Measurements from ENCODE around the gene ATP1A2. TPM values are rescaled to one million over a fixed set of nuclear protein-coding genes. Genes with fewer than 3 reads are reported as not detected.

ATP1A2 gene
- total and polyA plus RNA-seq, 2 donors (not counting 3 experiments of a cell fraction or from before 2014, with no cell fraction given): not detected

DNA sequence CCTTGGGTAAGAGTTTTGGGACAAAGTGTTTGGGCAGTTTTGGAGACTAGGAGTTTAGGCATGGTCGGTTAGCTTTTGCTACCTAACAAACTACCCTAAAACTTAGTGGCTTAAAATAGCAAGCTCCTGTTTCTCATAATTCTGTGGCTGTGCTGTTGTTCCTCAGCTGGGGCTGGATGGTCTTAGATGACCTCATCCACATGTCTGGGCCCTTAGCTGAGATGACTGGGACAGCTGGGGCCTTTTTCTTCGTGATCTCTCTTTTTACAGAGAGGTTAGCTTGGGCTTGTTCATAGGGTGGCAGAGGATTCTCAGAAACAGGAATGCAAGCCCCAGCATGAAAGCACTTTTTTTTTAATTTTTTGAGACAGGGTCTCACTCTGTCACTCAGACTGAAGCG is 42.5 kb downstream of the ATP1A2 start:
- DNase-seq (ENCODE audit: low read depth, low spot score): no peak
- no peaks in the 10 kb centered on the region for H3K9me3 ChIP-seq (replicated peaks; ENCODE audit: control insufficient read depth, insufficient read depth, low read length)
- H3K9ac ChIP-seq (replicated peaks; ENCODE audit: extremely low read depth, insufficient read depth, low read length): no peak overlapping the region
- no peaks in the 10 kb centered on the region for H3K79me2 ChIP-seq (ENCODE audit: control insufficient read depth, insufficient read depth, low read length)
- H3K9me1 ChIP-seq (replicated peaks; ENCODE audit: control insufficient read depth, extremely low read depth, insufficient read depth, low read length): no peaks in the 10 kb centered on the region
- no peak for TF ChIP-seq JUN (IDR thresholded peaks at IDR 0.05; ENCODE audit: borderline replicate concordance, insufficient read depth, insufficient read length, low read depth)
- TF ChIP-seq MYC (IDR thresholded peaks at IDR 0.05; ENCODE audit: low read depth, low read length): no peak
- TF ChIP-seq, protein P1, sequence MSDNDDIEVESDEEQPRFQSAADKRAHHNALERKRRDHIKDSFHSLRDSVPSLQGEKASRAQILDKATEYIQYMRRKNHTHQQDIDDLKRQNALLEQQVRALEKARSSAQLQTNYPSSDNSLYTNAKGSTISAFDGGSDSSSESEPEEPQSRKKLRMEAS (IDR thresholded peaks at IDR 0.05; ENCODE audit: insufficient read depth, insufficient read length): no peak
- TF ChIP-seq, protein P2, sequence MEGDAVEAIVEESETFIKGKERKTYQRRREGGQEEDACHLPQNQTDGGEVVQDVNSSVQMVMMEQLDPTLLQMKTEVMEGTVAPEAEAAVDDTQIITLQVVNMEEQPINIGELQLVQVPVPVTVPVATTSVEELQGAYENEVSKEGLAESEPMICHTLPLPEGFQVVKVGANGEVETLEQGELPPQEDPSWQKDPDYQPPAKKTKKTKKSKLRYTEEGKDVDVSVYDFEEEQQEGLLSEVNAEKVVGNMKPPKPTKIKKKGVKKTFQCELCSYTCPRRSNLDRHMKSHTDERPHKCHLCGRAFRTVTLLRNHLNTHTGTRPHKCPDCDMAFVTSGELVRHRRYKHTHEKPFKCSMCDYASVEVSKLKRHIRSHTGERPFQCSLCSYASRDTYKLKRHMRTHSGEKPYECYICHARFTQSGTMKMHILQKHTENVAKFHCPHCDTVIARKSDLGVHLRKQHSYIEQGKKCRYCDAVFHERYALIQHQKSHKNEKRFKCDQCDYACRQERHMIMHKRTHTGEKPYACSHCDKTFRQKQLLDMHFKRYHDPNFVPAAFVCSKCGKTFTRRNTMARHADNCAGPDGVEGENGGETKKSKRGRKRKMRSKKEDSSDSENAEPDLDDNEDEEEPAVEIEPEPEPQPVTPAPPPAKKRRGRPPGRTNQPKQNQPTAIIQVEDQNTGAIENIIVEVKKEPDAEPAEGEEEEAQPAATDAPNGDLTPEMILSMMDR (IDR thresholded peaks at IDR 0.05; ENCODE audit: extremely low read depth in 1 of 2, insufficient read depth in 1 of 2, low read depth in 1 of 2, low read length in 2 of 2): no peak
- no peak for TF ChIP-seq POLR2A (IDR thresholded peaks at IDR 0.05; ENCODE audit: low read depth, low read length)
- TF ChIP-seq EZH2 (IDR thresholded peaks at IDR 0.05; ENCODE audit: borderline replicate concordance, low read depth, low read length, severe bottlenecking): no peak
- TF ChIP-seq GATA2 (IDR thresholded peaks at IDR 0.05; ENCODE audit: insufficient read depth, insufficient read length, low read depth, low read length): no peak
- no peak for TF ChIP-seq POLR2AphosphoS5 (IDR thresholded peaks at IDR 0.05; ENCODE audit: insufficient read depth, low read depth, low read length)
- TF ChIP-seq FOS (IDR thresholded peaks at IDR 0.05; ENCODE audit: borderline replicate concordance, insufficient read depth, low read length): no peak
- no peak overlapping the region for H3K27ac ChIP-seq (ENCODE audit: insufficient read depth, low read depth, low read length)
- dilution Hi-C loops (cut with MboI; ENCODE audit: extremely low pct_ligation_motif_present, low sequenced_read_pairs) (no loop called here), intact Hi-C loops (cut with micrococcal nuclease) (no loop called here)
- H3K4me1 ChIP-seq (ENCODE audit: control insufficient read depth, extremely low read depth, insufficient read depth, low read length): no peaks in the 10 kb centered on the region
- no peak overlapping the region for H3K4me2 ChIP-seq (ENCODE audit: insufficient read depth, low read length)
- H3K4me3 ChIP-seq (replicated peaks in 1 of 3; ENCODE audit: insufficient read depth in 1 of 3, low read depth in 1 of 3, low read length in 3 of 3): no peak overlapping the region
- BruUV-seq (replicated peaks): no TSS peak
- H3K27me3 ChIP-seq (ENCODE audit: control insufficient read depth in 2 of 2, insufficient read depth in 2 of 2, low read length in 2 of 2): peaks cover 10 to 11% of the 10 kb centered on the region in 2 experiments
- no peaks in the 10 kb centered on the region for H3K36me3 ChIP-seq (ENCODE audit: control insufficient read depth in 2 of 2, extremely low read depth in 1 of 2, insufficient read depth in 2 of 2, low read length in 2 of 2)
- no peak for FAIRE-seq
- no peaks in the 10 kb centered on the region for H4K20me1 ChIP-seq (replicated peaks; ENCODE audit: control insufficient read depth, extremely low read depth, insufficient read depth, low read length)
- no peak overlapping the region for H2AFZ ChIP-seq (ENCODE audit: low read depth, low read length)
- ChIA-PET CTCF (no interaction called here), POLR2A (no interaction called here)

All from endothelial cell of umbilical vein (primary cell).